Ovary (tissue), 3 donors: ENCODE data around the gene PTCH2.
"Not testable (repeated sequence)": the region's sequence is repeated elsewhere in the genome, so short reads cannot be mapped to it uniquely, and the experiment has no call there.

Experiments used
- CTCF ChIP-seq, 3 donors: fragments of 450-650 bp in 2 of 3; fragments of 200-600 bp in 1 of 3; IDR thresholded peaks; one replicate each; pipeline versions ENCODE4 v1.5.1 to v1.8.0; 2016 to 2022; ENCODE audit warnings: antibody characterized with exemption in 3 of 3, mild to moderate bottlenecking in 1 of 3
- EP300 ChIP-seq: sonication (generic); formaldehyde crosslinking; IDR thresholded peaks from one replicate; pipeline ENCODE4 v1.6.1; 2017; ENCODE audit warnings: antibody characterized with exemption
- POLR2A ChIP-seq: fragments of 450-650 bp; IDR thresholded peaks from one replicate; pipeline ENCODE4 v1.6.1; 2017; ENCODE audit warnings: antibody characterized with exemption, mild to moderate bottlenecking, moderate library complexity
- donor health status: DM: no; HTN: no; CAD: no.

DNA sequence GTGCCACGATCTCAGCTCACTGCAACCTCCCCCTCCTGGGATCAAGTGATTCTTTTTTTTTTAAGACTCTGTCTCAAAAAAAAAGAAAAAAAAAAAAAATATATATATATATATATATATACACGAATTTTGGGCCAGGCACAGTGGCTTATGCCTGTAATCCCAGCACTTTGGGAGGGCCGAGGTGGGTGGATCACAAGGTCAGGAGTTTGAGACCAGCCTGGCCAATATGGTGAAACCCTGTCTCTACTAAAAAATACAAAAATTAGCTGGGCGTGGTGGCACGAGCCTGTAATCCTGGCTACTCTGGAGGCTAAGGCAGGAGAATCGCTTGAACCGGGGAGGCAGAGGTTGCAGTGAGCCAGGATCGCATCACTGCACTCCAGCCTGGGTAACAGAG, 45.2 kb downstream of the PTCH2 start:
- TF ChIP-seq POLR2A; CTCF (IDR thresholded peaks at IDR 0.05); EP300: not testable (repeated sequence)
